Stimulated activated CD8-positive, alpha-beta memory T cell treated with anti-CD3 and anti-CD28 coated beads, Interleukin-4, amount 100 ng/mL, for 1 hour (primary cell): ENCODE results near the gene STAC2.
"Not testable (repeated sequence)": the region's sequence is repeated elsewhere in the genome, so short reads cannot be mapped to it uniquely, and the experiment has no call there.

Experiments
- DNase-seq, 2 donors: peaks; one replicate each; pipeline ENCODE4 v3.0.0-alpha.2; 2020; ENCODE audit warnings: low read depth in 2 of 2, low spot score in 1 of 2

STAC2 gene

GRCh38 chr17:39191750-39192510 is 33.8 kb downstream of the STAC2 start:
- DNase-seq, result no peak

GRCh38 chr17:39187152-39187830 is 38.5 kb downstream of the STAC2 start:
- no peak for DNase-seq

- no peak for DNase-seq
Measured at GRCh38 chr17:39186481-39187002, 39.2 kb downstream of the STAC2 start.

GRCh38 chr17:39183720-39184119 is 42.0 kb downstream of the STAC2 start:
- DNase-seq, result no peak

DNA sequence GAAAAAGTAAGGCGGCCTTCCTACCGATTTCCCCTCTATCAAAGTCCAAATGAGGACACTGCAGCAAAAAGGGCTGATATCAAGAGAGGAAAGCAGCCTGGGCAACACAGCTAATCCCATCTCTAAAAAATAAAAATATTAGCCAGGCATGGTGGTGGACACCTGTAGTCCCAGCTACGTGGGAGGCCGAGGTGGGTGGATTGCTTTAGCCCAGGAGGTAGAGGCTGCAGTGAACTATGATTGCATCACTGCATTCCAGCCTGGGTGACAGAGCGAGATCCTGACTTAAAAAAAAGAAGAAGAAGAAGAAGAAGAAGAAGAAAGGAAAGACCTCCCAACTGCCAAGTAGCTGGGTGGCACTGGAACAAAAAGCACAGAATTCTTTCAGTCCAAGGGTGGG is 42.7 kb downstream of the STAC2 start:
- DNase-seq, result no peak

- DNase-seq, result no peak
Measured at GRCh38 chr17:39181303-39181702, 44.4 kb downstream of the STAC2 start.

DNA sequence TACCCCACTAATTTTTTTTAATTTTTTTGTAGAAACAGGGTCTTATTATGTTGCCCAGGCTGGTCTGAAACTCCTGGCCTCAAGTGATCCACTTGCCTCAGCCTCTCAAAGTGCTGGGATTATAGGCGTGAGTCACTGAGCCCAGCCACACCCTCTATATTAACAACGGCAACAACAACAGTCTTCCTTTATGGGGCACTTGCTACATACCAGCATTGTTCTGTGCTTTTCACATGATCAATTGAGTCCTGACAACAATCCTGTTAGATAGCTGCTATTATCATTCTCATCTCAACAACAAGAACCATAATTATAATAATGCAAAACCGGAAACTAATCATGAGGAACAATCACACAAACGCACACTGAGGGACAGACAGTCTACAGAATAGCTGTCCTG is 47.2 kb downstream of the STAC2 start:
- DNase-seq, result no peak

- no peak for DNase-seq
Measured at GRCh38 chr17:39177256-39177655, 48.5 kb downstream of the STAC2 start.

DNA sequence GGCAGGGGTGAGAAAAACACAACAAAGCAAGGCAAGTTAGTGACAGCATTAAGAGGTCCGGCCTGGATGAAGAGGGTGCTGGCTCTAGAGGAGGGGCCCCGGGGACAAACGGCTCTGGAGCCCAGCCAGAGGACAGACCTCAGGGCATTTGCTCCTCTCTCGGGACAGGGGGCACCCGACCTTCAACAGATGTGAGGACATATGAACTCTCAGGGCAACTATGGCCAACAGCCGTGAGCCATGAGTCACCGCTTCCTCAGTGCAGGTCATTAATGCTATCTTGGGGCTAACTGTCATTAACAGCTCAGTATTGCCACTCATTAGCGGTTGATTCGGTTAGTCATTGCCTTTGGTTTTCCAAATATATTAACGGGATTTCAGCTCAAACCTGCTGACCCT is 50.1 kb downstream of the STAC2 start:
- DNase-seq, result no peak

DNA sequence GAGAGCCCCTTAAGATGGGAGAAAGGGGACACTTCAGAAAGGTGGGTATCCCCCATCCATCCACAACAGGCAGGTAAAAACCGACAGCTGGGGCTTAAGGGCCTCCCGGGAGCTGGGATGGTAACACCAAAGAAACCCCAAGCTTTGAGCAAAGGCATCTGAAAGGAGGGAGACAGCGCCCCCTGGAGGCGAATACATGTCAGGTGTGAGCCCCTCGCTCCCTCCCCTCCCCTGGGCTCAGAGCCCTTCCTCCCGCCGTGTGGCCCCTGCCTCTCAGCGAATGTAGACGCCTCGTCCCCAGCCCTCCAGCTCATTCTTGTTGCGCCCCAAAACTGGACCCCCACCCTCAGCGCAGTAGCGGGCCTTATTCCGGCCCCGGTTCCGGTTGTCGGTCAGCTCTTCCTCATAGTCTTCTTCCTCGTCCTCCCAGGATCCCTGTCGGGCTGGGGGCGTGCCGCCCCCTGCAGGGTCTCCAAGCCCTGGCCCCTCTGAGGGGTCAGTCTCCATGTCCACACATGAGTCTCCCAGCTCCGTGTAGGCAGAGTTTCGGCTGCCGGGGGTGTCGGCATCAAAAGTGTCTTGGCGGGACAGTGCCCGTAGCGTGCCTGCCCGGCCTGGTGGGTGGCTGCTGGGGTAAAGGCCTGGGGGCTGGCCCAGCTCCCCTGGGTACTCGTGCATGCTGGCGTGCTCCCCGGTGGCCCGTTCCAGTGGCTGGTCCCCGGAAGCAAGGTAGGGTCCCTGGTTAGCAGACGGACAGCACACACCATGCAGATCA is 50.6 kb downstream of the STAC2 start:
- DNase-seq, result peak; percentile 57 to 69

DNA sequence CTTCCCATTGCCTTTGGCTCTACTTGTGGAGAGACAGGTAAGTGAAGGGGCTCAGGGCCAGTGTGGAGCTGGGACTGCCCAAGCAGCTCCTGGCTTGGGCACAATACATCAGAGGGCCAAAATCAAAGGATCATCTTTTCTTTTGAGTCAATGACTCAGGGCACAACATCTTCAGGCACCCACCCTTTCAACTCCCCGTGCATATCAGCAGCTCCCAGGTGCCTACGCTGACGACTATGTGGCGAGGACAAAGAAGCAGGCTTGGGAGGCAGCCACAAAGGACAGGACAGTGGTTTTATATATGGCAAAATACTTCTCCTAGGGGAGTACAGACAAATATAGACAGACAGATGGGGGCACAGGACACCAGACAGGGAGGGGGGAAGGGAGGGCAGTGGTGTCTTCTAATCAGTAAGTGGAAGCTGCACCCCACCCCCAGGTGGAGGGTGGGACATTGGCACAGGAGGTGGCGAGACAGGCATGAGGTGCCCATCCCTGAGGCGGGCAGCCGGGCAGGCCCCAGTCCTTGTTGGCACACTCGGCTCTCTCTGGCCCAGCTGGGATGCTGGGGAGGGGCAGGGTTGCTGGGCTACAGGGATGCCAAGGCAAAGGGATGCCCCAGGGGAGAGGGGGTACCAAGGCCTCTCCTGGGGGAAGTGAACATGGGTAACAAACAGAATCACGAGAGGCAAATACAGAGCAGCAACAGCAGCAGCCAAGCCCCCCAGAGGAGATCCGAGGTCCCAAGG is 52.0 kb downstream of the STAC2 start:
- DNase-seq, result no peak

DNA sequence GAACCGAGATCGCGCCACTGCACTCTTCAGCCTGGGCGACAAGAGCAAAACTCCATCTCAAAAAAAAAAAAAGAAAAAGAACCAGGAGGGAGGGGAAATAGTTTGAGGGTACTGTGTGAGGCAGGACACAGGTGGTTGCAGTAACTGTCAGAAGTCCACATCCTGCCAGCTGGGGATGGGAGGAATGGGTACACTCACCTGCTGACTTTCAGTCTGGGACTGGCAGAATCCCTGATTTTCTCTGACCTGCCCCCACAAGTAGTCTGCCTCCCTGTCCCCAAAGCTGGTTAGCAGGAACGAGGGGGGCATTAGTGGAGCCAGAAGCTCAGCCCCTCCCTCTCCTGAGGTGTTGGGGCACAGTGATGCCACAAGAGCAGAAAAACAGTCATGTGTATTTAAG is 52.7 kb downstream of the STAC2 start:
- DNase-seq, result no peak

DNA sequence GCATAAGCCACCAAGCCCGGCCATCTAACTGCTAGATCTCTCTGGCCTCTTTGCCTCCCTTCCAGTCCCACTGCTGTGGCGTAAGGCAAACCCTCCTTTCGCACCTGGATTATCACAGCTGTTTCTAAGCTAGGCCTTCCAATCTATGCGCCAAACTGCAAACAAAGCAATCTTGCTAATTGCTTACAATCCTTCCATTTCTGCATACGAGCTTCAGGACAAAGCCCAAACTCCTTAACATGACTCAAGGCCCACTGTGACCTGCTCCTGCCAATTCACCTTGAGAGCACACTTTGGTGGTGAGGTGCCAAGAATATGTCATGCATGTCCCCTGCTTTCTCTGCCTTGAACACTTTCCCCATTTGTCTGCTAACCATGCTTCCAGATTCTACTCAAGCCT is 53.8 kb downstream of the STAC2 start:
- no peak for DNase-seq

GRCh38 chr17:39170558-39170957 is 55.2 kb downstream of the STAC2 start:
- no peak for DNase-seq

GRCh38 chr17:39170109-39170508 is 55.6 kb downstream of the STAC2 start:
- DNase-seq, result no peak

GRCh38 chr17:39169518-39169917 is 56.2 kb downstream of the STAC2 start:
- no peak for DNase-seq

- DNase-seq, result no peak
Measured at GRCh38 chr17:39169101-39169500, 56.6 kb downstream of the STAC2 start.

DNA sequence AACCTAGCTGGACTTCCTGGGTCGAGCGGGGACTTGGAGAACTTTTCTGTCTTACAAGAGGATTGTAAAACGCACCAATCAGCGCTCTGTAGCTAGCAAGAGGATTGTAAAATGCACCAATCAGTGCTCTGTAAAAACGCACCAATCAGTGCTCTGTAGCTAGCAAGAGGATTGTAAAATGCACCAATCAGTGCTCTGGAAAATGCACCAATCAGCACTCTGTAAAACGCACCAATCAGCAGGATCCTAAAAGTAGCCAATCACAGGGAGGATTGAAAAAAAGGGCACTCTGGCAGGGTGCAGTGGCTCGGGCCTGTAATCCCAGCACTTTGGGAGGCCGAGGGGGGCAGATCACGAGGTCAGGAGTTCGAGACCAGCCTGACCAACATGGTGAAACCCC is 57.2 kb downstream of the STAC2 start:
- DNase-seq, result not testable (repeated sequence)

DNA sequence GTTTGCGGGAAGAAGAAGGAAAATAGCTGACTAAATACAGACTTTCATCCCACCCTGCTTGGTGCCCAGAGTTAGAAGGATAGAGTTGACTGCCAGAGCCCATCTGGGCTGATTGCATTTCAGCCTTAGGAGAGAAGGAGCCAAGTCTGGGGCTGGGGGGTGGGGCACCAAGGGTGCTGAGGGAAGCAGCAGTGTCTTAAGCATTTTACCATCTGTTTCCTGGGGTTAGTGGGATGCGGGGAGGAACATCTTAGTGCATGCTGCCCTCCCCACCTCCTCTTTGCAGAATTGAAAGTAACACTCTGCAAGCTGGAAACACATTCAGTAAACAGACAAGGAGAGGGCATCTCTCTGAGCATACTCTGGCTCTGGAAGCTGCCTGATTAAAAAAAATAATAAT is 58.3 kb downstream of the STAC2 start:
- DNase-seq, result no peak

- DNase-seq, result no peak
Measured at GRCh38 chr17:39166437-39167335, 59.1 kb downstream of the STAC2 start.
